ENCODE results near the gene TIFAB. TPM values are rescaled to one million over a fixed set of nuclear protein-coding genes. Genes with fewer than 3 reads are reported as not detected.

Gene TIFAB
- total and polyA plus RNA-seq, 7 donors: 0.46 to 1.4 TPM; not detected in 5

GRCh38 chr5:135467051-135467625 lies 15.0 kb upstream of the TIFAB start:
- H3K4me3 ChIP-seq: no peak overlapping the region
- intact Hi-C loops (cut with DNase I): loop anchor here (5.0 kb wide), 1 partner anchor 365 kb away; the partner anchor contains the start of gene SLC25A48
- peak; percentile 57 for DNase-seq

GRCh38 chr5:135466178-135467050 lies 14.3 kb upstream of the TIFAB start:
- Histone ChIP-seq H3K36me3 (no peaks in the 10 kb centered on the region), H3K4me1 (peaks cover 0 to 11% (median 4%) of the 10 kb centered on the region in 4 donors), H3K27me3 (peaks cover 0 to 27% (median 0%) of the 10 kb centered on the region in 3 donors), H3K4me3 (peak overlapping the region in 3 of 4 donors; percentile 20 to 29 (median 26)), H3K27ac (no peak overlapping the region), H3K9me3 (no peaks in the 10 kb centered on the region)
- DNase-seq: peak; percentile 87
- intact Hi-C loops (cut with DNase I): loop anchor here (1.0 to 5.0 kb wide), 2 partner anchors 85 to 366 kb away; partner anchors contain the start of gene SLC25A48
- TF ChIP-seq CTCF (IDR thresholded peaks at IDR 0.05) (peak; percentile 51 to 90 (median 70)), POLR2AphosphoS5 (IDR thresholded peaks at IDR 0.05) (no peak)
- 14 to 23% methylated on average over 43 of the region's 43 CpGs for WGBS, 2 donors

More at GRCh38 chr5:135467051-135467625, 15.0 kb upstream of the TIFAB start:
- Histone ChIP-seq H3K9me3 (no peaks in the 10 kb centered on the region), H3K27me3 (peaks cover 0 to 27% (median 0%) of the 10 kb centered on the region in 3 donors), H3K36me3 (no peaks in the 10 kb centered on the region), H3K27ac (no peak overlapping the region), H3K4me1 (peaks cover 0 to 11% (median 4%) of the 10 kb centered on the region in 4 donors)
- 88 to 90% methylated on average over 15 of the region's 15 CpGs for WGBS, 2 donors
- TF ChIP-seq EP300 (IDR thresholded peaks at IDR 0.05) (no peak), POLR2A (IDR thresholded peaks at IDR 0.05) (no peak), POLR2AphosphoS5 (IDR thresholded peaks at IDR 0.05) (no peak), CTCF (IDR thresholded peaks at IDR 0.05) (no peak)

- intact Hi-C loops (cut with DNase I): loop anchor here (1.0 to 5.0 kb wide), 2 partner anchors 86 to 367 kb away; partner anchors contain the start of gene SLC25A48
- peak; percentile 43 for DNase-seq
- Histone ChIP-seq H3K4me3 (no peak overlapping the region), H3K27me3 (peaks cover 0 to 27% (median 0%) of the 10 kb centered on the region in 3 donors), H3K9me3 (no peaks in the 10 kb centered on the region), H3K36me3 (no peaks in the 10 kb centered on the region), H3K4me1 (peaks cover 0 to 11% (median 4%) of the 10 kb centered on the region in 4 donors), H3K27ac (no peak overlapping the region)
- TF ChIP-seq CTCF (IDR thresholded peaks at IDR 0.05) (no peak), EP300 (IDR thresholded peaks at IDR 0.05) (no peak), POLR2A (IDR thresholded peaks at IDR 0.05) (no peak), POLR2AphosphoS5 (IDR thresholded peaks at IDR 0.05) (no peak)
- 65 to 69% methylated on average over 12 of the region's 12 CpGs for WGBS, 2 donors
Observed at GRCh38 chr5:135465391-135466122, 13.4 kb upstream of the TIFAB start.

- WGBS, 2 donors: 9 to 19% methylated on average over 6 of the region's 6 CpGs
- H3K27ac ChIP-seq: no peak overlapping the region
- peaks cover 0 to 16% (median 0%) of the 10 kb centered on the region in 3 donors for H3K27me3 ChIP-seq
- no peaks in the 10 kb centered on the region for H3K36me3 ChIP-seq
- no peaks in the 10 kb centered on the region for H3K9me3 ChIP-seq
- peaks cover 0 to 16% (median 7%) of the 10 kb centered on the region in 4 donors for H3K4me1 ChIP-seq
- intact Hi-C loops (cut with DNase I): no loop called here
- H3K4me3 ChIP-seq: no peak overlapping the region
- no peak for TF ChIP-seq EP300 (IDR thresholded peaks at IDR 0.05)
- TF ChIP-seq CTCF (IDR thresholded peaks at IDR 0.05): no peak
- no peak for TF ChIP-seq POLR2AphosphoS5 (IDR thresholded peaks at IDR 0.05)
- no peak for TF ChIP-seq POLR2A (IDR thresholded peaks at IDR 0.05)
- peak; percentile 18 for DNase-seq
Observed at GRCh38 chr5:135462304-135462703, 10.2 kb upstream of the TIFAB start.

Measured in sigmoid colon (tissue), 7 donors.